NCI-H526 treated with DMSO at 0.1 percent for 48 hours (cell line): ENCODE results near the gene C19orf53.

Experiments
- DNase-seq: peaks from one replicate; lab custom pipeline; 2025; lab: John Stamatoyannopoulos, UW

The C19orf53 gene

DNA sequence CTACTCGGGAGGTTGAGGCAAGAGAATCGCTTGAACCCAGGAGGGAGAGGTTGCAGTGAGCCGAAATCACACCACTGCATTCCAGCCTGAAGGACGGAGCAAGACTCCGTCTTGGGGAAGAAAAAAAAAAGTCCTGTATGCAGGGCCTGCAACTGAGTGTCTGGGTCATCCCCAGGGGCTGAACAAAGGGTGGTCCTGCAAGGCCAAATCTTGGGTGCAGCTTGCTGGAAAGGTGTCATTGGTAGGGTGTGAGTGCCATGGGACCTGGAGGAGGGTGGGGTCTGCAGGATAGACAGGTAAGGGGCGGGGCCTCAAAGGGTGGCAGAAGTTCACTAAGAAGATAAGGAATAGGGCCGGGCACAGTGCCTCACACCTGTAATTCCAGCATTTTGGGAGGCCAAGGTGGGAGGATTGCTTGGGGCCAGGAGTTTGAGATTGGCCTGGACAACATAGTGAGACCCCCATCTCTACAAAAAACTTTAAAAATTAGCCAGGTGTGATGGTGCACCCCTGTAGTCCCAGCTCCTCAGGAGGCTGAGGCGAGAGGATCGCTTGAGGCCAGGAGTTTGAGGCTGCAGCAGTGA is 52.5 kb downstream of the C19orf53 start:
- no peak for DNase-seq

- DNase-seq, result no peak
Measured at GRCh38 chr19:13827656-13828055, 53.4 kb downstream of the C19orf53 start.
